HCT116 (cell line): ENCODE data around the gene GBGT1. TPM values are rescaled to one million over a fixed set of nuclear protein-coding genes. Genes with fewer than 3 reads are reported as not detected.

Experiments used
- ATAC-seq: fragments of 200-7000 bp; cut with Tn5 transposase; 2 replicates; pipeline ENCODE4 v1.9.1; 2020; ENCODE audit warnings: mild to moderate bottlenecking, moderate library complexity
- BruUV-seq: library from RNA; stranded (reverse); fragments of 400-500 nt; replicated peaks from 2 replicates; lab custom pipeline; 2021; lab: Mats Ljungman, UMichigan
- CTCF ChIA-PET: fragments of 300-600 bp; sonication (Branson Sonifier 250); formaldehyde crosslinking; loops from one replicate; lab custom pipeline; 2021; ENCODE audit warnings: antibody characterized with exemption; lab: Charles Lee
- POLR2A ChIA-PET: fragments of 300-600, 350-600 bp; sonication (Branson Sonifier 250); formaldehyde crosslinking; loops from one replicate; lab custom pipeline; 2021; ENCODE audit warnings: antibody characterized with exemption; lab: Charles Lee
- RAD21 ChIA-PET, 2 experiments: fragments of 300-600 bp; sonication (Branson Sonifier 250); formaldehyde crosslinking; loops; one replicate each; lab custom pipeline; 2023; ENCODE audit warnings: low total read pairs in 2 of 2; ENCODE audit not compliant: uncharacterized antibody in 2 of 2, unreplicated experiment in 2 of 2, low non-redundant PET in 1 of 2; lab: Charles Lee
- DNase-seq: peaks from one replicate; pipeline ENCODE4 v3.0.0-alpha.2; 2010; ENCODE audit warnings: low read depth, low spot score
- H2AFZ ChIP-seq: fragments of 200-600 bp; shearing (Covaris generic), sonication (generic); 2 replicates; pipeline ENCODE4 v1.6.1; 2017; ENCODE audit warnings: low read depth, mixed run types, mixed read lengths, antibody characterized with exemption, low read length; ENCODE audit not compliant: poor library complexity, severe bottlenecking
- H3K27ac ChIP-seq: 2 replicates; pipeline ENCODE4 v1.5.1; 2012; ENCODE audit warnings: low read depth, low read length
- H3K27me3 ChIP-seq: fragments of 200-600 bp; sonication (generic); 2 replicates; pipeline ENCODE4 v1.6.1; 2016; ENCODE audit warnings: mixed run types, low read length, mixed read lengths; ENCODE audit not compliant: insufficient read depth
- H3K36me3 ChIP-seq, 2 experiments: fragments of 200-500 bp in 1 of 2; fragments of 200-600 bp in 1 of 2; sonication (Bioruptor generic) in 1 of 2; sonication (generic) in 1 of 2; 2 replicates each; pipeline versions ENCODE4 v1.5.1 to v1.6.1; 2014 to 2016; ENCODE audit warnings: low read length in 2 of 2, inconsistent platforms in 1 of 2, mixed read lengths in 1 of 2, mixed run types in 1 of 2; ENCODE audit not compliant: insufficient read depth in 2 of 2, control insufficient read depth in 1 of 2
- H3K4me1 ChIP-seq, 2 experiments: fragments of 200-600 bp in 1 of 2; sonication (generic) in 1 of 2; 2 replicates each; pipeline versions ENCODE4 v1.5.1 to v1.6.1; 2012 to 2017; ENCODE audit warnings: low read length in 2 of 2, inconsistent platforms in 1 of 2, mild to moderate bottlenecking in 1 of 2, mixed read lengths in 1 of 2, mixed run types in 1 of 2, moderate library complexity in 1 of 2; ENCODE audit not compliant: insufficient read depth in 2 of 2, control insufficient read depth in 1 of 2
- H3K4me2 ChIP-seq: fragments of 200-600 bp; sonication (generic); 2 replicates; pipeline ENCODE4 v1.6.1; 2017; ENCODE audit warnings: mixed run types, low read length, mixed read lengths
- H3K4me3 ChIP-seq, 2 experiments: fragments of 200-600 bp in 1 of 2; sonication (generic) in 1 of 2; replicated peaks in 1 of 2; 2 replicates each; pipeline ENCODE4 v1.5.1; 2011 to 2016; ENCODE audit warnings: low read length in 2 of 2, control low read depth in 1 of 2, low read depth in 1 of 2, mild to moderate bottlenecking in 1 of 2, mixed read lengths in 1 of 2, mixed run types in 1 of 2
- H3K79me2 ChIP-seq: fragments of 200-600 bp; sonication (generic); 2 replicates; pipeline ENCODE4 v1.6.1; 2017; ENCODE audit warnings: mild to moderate bottlenecking, mixed run types, low read length, moderate library complexity, mixed read lengths; ENCODE audit not compliant: insufficient read depth
- H3K9ac ChIP-seq: fragments of 200-600 bp; sonication (generic); 2 replicates; pipeline ENCODE4 v1.6.1; 2016; ENCODE audit warnings: low read length, mixed read lengths
- H3K9me2 ChIP-seq: fragments of 200-600 bp; sonication (generic), shearing (Covaris generic); 2 replicates; pipeline ENCODE4 v1.6.1; 2017; ENCODE audit warnings: mixed run types, mild to moderate bottlenecking, moderate library complexity; ENCODE audit not compliant: insufficient read depth
- H3K9me3 ChIP-seq, 2 experiments: fragments of 200-500 bp in 1 of 2; fragments of 200-600 bp in 1 of 2; sonication (Bioruptor generic) in 1 of 2; sonication (generic) in 1 of 2; 2 replicates each; pipeline ENCODE4 v1.6.1; 2014 to 2017; ENCODE audit warnings: low read length in 2 of 2, mixed read lengths in 2 of 2, inconsistent platforms in 1 of 2, low read depth in 1 of 2, mild to moderate bottlenecking in 1 of 2, mixed run types in 1 of 2, moderate library complexity in 1 of 2; ENCODE audit not compliant: control insufficient read depth in 1 of 2, insufficient read depth in 1 of 2
- H4K20me1 ChIP-seq: fragments of 200-600 bp; sonication (generic), shearing (Covaris generic); 2 replicates; pipeline ENCODE4 v1.6.1; 2017; ENCODE audit warnings: mixed run types, mild to moderate bottlenecking, moderate library complexity; ENCODE audit not compliant: insufficient read depth
- CEBPB ChIP-seq: IDR thresholded peaks from 2 replicates; pipeline ENCODE4 v1.6.1; 2012; ENCODE audit warnings: low read depth
- EZH2 ChIP-seq: fragments of 200-600 bp; sonication (generic); IDR thresholded peaks from 2 replicates; pipeline ENCODE4 v1.6.1; 2017; ENCODE audit warnings: antibody characterized with exemption, mixed run types
- EZH2phosphoT487 ChIP-seq: fragments of 200-600 bp; IDR thresholded peaks from 2 replicates; pipeline ENCODE4 v1.6.1; 2018; ENCODE audit warnings: antibody characterized with exemption, borderline replicate concordance
- JUND ChIP-seq: IDR thresholded peaks from 2 replicates; pipeline ENCODE4 v1.6.1; 2012
- POLR2A ChIP-seq: IDR thresholded peaks from 2 replicates; pipeline ENCODE4 v1.7.0; 2011; ENCODE audit warnings: borderline replicate concordance; ENCODE audit not compliant: insufficient read depth, insufficient read length; ENCODE audit errors: extremely low read depth
- POLR2AphosphoS5 ChIP-seq: IDR thresholded peaks from 2 replicates; pipeline ENCODE4 v1.6.1; 2011; ENCODE audit warnings: mild to moderate bottlenecking, low read depth, low read length, moderate library complexity
- RAD21 ChIP-seq: IDR thresholded peaks from 2 replicates; pipeline ENCODE4 v1.6.1; 2012; ENCODE audit warnings: low read depth, mild to moderate bottlenecking
- YY1 ChIP-seq: IDR thresholded peaks from 2 replicates; pipeline ENCODE4 v1.6.1; 2011; ENCODE audit warnings: low read length, low read depth, moderate library complexity, mild to moderate bottlenecking; ENCODE audit not compliant: insufficient replicate concordance; ENCODE audit errors: extremely low read depth
- ZFX ChIP-seq: fragments of 450-650 bp; IDR thresholded peaks from 2 replicates; pipeline ENCODE4 v1.6.1; 2017
- intact Hi-C: fragments of 100-400 bp; cut with micrococcal nuclease; formaldehyde crosslinking; loops from 2 replicates; pipeline ENCODE4 v1.10.0; 2022
- total RNA-seq: library from RNA; stranded (reverse); gene quantifications from one replicate; pipeline ENCODE4 v1.2.1, GENCODE V29; 2021; ENCODE audit not compliant: unreplicated experiment
- TF ChIP-seq, protein P1 (sequence below): IDR thresholded peaks from 2 replicates; pipeline ENCODE4 v1.6.1; 2012
- TF ChIP-seq, protein P2 (sequence below): IDR thresholded peaks from 2 replicates; pipeline ENCODE4 v1.6.1; 2011; ENCODE audit warnings: mild to moderate bottlenecking, low read length, moderate library complexity; ENCODE audit not compliant: insufficient replicate concordance; ENCODE audit errors: extremely low read depth

The GBGT1 gene
- total RNA-seq, 1 experiment from 2014 or later, result 0.34 TPM

DNA sequence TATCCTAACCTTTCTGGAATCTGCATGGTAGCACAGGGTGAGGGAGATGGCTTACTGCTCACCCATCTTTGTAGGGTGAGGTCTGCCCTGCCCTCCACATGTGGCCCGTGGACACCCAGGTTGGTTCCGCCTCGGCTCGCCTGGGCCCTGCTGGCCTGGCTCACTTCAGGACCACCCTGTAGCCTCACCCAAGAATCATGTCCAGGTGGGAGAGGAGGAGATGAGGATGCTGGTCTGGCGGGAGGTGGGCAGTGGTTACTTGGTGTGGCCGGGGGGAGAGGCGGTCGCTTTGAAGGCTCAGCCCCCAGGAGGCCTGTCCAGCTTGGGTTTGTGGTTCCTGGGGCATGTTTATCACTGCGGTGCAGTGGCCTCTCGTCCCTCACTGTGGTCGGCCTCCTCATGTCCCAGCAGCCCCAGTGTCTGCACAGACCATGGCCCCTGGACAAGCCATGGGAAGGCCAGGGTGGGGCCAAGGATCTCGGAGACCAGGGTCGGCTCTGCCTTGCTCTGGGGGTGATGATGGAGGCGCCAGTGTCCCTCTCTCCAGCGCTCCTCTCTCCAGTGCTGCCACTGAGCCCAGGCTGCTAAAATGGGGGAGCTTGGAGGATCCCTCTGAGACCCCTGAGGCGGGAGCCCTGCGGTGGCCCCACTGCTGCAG, 40.8 kb upstream of the GBGT1 start:
- Histone ChIP-seq H3K9me3 (no peaks in the 10 kb centered on the region), H4K20me1 (no peaks in the 10 kb centered on the region), H3K79me2 (no peaks in the 10 kb centered on the region), H3K4me2 (no peak overlapping the region), H3K27me3 (no peaks in the 10 kb centered on the region), H3K27ac (no peak overlapping the region), H3K4me1 (no peaks in the 10 kb centered on the region; a peak in 1 of 4 replicates), H3K36me3 (no peaks in the 10 kb centered on the region), H2AFZ (no peak overlapping the region), H3K9ac (no peak overlapping the region), H3K9me2 (no peaks in the 10 kb centered on the region), H3K4me3 (no peak overlapping the region)
- intact Hi-C loops, result no loop called here
- RAD21 ChIA-PET, result no interaction called here
- POLR2A ChIA-PET, result no interaction called here
- TF ChIP-seq CEBPB (no peak), ZFX (no peak), POLR2AphosphoS5 (no peak), JUND (no peak), POLR2A (no peak)
- TF ChIP-seq, protein P1, sequence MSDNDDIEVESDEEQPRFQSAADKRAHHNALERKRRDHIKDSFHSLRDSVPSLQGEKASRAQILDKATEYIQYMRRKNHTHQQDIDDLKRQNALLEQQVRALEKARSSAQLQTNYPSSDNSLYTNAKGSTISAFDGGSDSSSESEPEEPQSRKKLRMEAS, result no peak
- BruUV-seq, result no TSS peak
- CTCF ChIA-PET, result no interaction called here
- ATAC-seq (no peak), DNase-seq (no peak)

DNA sequence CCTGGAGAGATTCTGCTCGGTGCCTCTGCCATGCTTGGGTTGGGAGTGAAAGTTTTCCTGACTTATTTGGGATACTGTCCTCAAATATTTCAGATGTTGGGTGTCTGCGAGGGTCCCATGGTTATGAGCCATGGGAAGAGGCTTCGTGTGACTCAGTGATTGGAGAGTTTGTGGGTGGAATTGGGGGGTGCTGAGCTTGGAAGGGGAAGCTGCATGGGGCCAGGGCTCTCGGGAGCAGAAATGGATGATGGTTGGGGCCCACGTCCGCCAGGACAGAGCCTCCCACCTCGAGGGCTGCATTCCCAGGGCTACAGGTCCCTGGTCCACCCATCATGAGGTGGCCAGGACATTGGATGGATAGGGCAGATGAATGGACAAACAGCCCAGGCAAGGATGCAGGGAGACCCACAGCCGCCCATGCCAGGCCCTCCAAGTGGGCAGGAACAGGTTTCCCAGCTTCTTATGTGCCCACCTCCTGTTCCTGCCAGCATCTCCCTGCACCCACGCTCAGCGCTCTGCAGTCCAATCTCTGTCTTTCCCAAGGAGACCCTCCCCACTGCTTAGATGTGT, 39.9 kb upstream of the GBGT1 start:
- H3K27ac ChIP-seq, result no peak overlapping the region
- ATAC-seq (no peak), DNase-seq (no peak)
- no TSS peak for BruUV-seq
- no peak overlapping the region for H3K4me2 ChIP-seq
- no peak overlapping the region for H3K9ac ChIP-seq
- CTCF ChIA-PET, result no interaction called here
- no peaks in the 10 kb centered on the region for H3K9me3 ChIP-seq
- intact Hi-C loops, result no loop called here
- H3K4me3 ChIP-seq, result no peak overlapping the region
- H3K79me2 ChIP-seq, result no peaks in the 10 kb centered on the region
- H2AFZ ChIP-seq, result no peak overlapping the region
- H3K9me2 ChIP-seq, result no peaks in the 10 kb centered on the region
- TF ChIP-seq EZH2phosphoT487 (no peak), RAD21 (no peak), POLR2A (no peak), YY1 (no peak), EZH2 (no peak)
- TF ChIP-seq, protein P1, result no peak
- TF ChIP-seq, protein P2, sequence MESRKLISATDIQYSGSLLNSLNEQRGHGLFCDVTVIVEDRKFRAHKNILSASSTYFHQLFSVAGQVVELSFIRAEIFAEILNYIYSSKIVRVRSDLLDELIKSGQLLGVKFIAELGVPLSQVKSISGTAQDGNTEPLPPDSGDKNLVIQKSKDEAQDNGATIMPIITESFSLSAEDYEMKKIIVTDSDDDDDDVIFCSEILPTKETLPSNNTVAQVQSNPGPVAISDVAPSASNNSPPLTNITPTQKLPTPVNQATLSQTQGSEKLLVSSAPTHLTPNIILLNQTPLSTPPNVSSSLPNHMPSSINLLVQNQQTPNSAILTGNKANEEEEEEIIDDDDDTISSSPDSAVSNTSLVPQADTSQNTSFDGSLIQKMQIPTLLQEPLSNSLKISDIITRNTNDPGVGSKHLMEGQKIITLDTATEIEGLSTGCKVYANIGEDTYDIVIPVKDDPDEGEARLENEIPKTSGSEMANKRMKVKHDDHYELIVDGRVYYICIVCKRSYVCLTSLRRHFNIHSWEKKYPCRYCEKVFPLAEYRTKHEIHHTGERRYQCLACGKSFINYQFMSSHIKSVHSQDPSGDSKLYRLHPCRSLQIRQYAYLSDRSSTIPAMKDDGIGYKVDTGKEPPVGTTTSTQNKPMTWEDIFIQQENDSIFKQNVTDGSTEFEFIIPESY, result no peak
- TF ChIP-seq, all 23 proteins: peak for 0
- Histone ChIP-seq H3K27me3 (no peaks in the 10 kb centered on the region), H3K4me1 (no peaks in the 10 kb centered on the region; a peak in 1 of 4 replicates), H3K36me3 (no peaks in the 10 kb centered on the region), H4K20me1 (no peaks in the 10 kb centered on the region)
- POLR2A ChIA-PET, result no interaction called here
- RAD21 ChIA-PET, result no interaction called here
